ENCODE measurements around the gene OSBPL5. TPM values are rescaled to one million over a fixed set of nuclear protein-coding genes. Genes with fewer than 3 reads are reported as not detected.

Gene OSBPL5
- total RNA-seq, 1 donor from 2014 or later, result 115 TPM

DNA sequence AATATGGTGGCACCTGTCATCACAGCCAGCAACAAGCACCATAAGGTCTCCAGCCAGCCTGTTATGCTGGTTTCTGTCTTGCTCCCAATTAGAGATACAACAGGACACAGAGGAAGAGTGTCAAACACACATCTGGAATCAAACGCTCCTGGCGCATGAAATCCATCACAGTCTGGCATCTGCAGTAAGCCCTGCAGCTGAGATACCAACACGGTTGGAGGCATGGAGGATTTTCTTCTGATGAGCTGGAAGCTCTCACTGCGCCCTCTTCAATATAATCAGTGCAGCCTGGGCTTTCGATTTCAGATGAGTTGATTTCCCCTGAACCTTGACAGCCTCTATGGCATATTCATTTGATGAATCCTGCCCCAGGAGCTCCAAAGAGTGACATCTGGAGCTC, 80.1 kb downstream of the OSBPL5 start:
- no peaks in the 10 kb centered on the region for H3K36me3 Mint-ChIP-seq (ENCODE audit: unreplicated experiment)
- no peak overlapping the region for H3K4me3 Mint-ChIP-seq (ENCODE audit: unreplicated experiment)
- no peaks in the 10 kb centered on the region for H3K4me1 Mint-ChIP-seq (ENCODE audit: low read depth, unreplicated experiment)
- no peak for DNase-seq
- H3K27me3 Mint-ChIP-seq (ENCODE audit: unreplicated experiment), result peaks cover 14% of the 10 kb centered on the region
- no peak overlapping the region for H3K27ac Mint-ChIP-seq (ENCODE audit: unreplicated experiment)
- TF ChIP-seq, protein P1, sequence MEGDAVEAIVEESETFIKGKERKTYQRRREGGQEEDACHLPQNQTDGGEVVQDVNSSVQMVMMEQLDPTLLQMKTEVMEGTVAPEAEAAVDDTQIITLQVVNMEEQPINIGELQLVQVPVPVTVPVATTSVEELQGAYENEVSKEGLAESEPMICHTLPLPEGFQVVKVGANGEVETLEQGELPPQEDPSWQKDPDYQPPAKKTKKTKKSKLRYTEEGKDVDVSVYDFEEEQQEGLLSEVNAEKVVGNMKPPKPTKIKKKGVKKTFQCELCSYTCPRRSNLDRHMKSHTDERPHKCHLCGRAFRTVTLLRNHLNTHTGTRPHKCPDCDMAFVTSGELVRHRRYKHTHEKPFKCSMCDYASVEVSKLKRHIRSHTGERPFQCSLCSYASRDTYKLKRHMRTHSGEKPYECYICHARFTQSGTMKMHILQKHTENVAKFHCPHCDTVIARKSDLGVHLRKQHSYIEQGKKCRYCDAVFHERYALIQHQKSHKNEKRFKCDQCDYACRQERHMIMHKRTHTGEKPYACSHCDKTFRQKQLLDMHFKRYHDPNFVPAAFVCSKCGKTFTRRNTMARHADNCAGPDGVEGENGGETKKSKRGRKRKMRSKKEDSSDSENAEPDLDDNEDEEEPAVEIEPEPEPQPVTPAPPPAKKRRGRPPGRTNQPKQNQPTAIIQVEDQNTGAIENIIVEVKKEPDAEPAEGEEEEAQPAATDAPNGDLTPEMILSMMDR (IDR thresholded peaks at IDR 0.05; ENCODE audit: partially characterized antibody, unreplicated experiment), result no peak
- peaks cover 9% of the 10 kb centered on the region for H3K9me3 Mint-ChIP-seq (ENCODE audit: unreplicated experiment)

DNA sequence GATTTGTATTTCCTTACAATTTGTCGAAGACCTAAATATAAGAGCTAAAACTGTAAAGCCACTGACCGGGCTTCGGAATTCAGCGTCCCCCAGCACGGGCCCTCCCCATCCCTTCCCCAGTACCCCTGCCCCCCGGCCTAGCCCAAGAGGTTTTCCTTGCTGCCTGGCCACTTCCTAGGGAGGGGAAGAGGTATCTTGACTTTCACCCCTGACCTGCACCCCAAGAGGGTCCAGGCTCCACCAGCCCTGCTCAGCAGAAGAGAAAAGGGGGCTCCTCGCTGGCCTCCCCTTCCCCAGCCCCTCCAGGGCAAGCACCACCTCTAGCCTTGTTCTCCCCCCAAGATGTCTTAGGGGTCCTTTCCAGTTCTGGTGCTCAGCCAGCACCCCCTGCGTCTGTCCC, 81.8 kb downstream of the OSBPL5 start:
- Mint-ChIP-seq H3K27me3 (ENCODE audit: unreplicated experiment) (peaks cover 14% of the 10 kb centered on the region), H3K36me3 (ENCODE audit: unreplicated experiment) (no peaks in the 10 kb centered on the region), H3K9me3 (ENCODE audit: unreplicated experiment) (peaks cover 9% of the 10 kb centered on the region), H3K4me1 (ENCODE audit: low read depth, unreplicated experiment) (no peaks in the 10 kb centered on the region), H3K27ac (ENCODE audit: unreplicated experiment) (no peak overlapping the region), H3K4me3 (ENCODE audit: unreplicated experiment) (no peak overlapping the region)
- DNase-seq, result no peak
- TF ChIP-seq, protein P1 (IDR thresholded peaks at IDR 0.05; ENCODE audit: partially characterized antibody, unreplicated experiment), result no peak

DNA sequence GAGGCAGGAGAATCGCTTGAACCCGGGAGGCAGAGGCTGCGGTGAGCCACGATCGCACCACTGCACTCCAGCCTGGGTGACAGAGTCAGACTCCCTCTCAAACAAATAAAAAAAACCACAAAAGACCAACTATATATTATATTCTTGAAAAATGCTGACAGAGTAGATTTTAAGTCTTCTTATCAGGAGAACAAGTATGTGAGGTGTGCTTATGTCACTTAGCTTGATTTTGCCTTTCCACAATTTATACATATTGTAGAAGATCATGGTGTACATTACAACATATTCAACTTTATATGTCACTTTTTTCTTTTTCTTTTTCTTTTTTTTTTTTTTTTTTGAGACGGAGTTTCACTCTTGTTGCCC, 83.7 kb downstream of the OSBPL5 start:
- no peaks in the 10 kb centered on the region for H3K4me1 Mint-ChIP-seq (ENCODE audit: low read depth, unreplicated experiment)
- no peaks in the 10 kb centered on the region for H3K36me3 Mint-ChIP-seq (ENCODE audit: unreplicated experiment)
- H3K27me3 Mint-ChIP-seq (ENCODE audit: unreplicated experiment), result peaks cover 9% of the 10 kb centered on the region
- DNase-seq, result no peak
- TF ChIP-seq, protein P1 (IDR thresholded peaks at IDR 0.05; ENCODE audit: partially characterized antibody, unreplicated experiment), result no peak
- H3K4me3 Mint-ChIP-seq (ENCODE audit: unreplicated experiment), result no peak overlapping the region
- H3K27ac Mint-ChIP-seq (ENCODE audit: unreplicated experiment), result no peak overlapping the region
- H3K9me3 Mint-ChIP-seq (ENCODE audit: unreplicated experiment), result peaks cover 6% of the 10 kb centered on the region

DNA sequence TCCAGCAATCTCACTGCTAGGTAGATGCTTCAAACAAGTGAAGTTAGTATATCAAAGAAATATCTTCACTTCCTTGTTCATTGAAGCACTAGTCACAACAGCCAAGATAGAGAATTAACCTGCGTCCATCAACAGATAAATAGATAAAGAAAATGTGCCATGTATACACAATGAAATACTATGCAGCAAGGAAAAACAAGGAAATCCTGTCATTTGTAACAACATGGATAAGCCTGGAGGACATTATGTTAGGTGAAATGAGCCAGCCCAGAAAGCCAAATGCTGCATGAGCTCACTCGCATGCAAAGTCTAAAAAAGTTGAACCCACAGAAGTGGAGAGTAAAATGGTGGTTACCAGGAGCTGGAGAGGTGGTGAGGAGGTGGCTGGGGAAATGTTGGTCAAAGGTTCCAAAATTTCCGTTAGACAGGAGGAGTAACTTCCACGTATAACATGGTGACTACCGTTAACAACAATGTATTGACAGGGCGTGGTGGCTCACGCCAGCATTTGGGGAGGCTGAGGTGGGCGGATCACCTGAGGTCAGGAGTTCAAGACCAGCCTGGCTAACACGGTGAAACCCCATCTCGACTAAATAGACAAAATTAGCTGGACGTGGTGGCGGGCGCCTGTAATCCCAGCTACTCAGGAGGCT, 84.3 kb downstream of the OSBPL5 start:
- Mint-ChIP-seq H3K4me1 (ENCODE audit: low read depth, unreplicated experiment) (no peaks in the 10 kb centered on the region), H3K27ac (ENCODE audit: unreplicated experiment) (no peak overlapping the region), H3K36me3 (ENCODE audit: unreplicated experiment) (no peaks in the 10 kb centered on the region), H3K9me3 (ENCODE audit: unreplicated experiment) (peaks cover 5% of the 10 kb centered on the region), H3K27me3 (ENCODE audit: unreplicated experiment) (peaks cover 9% of the 10 kb centered on the region), H3K4me3 (ENCODE audit: unreplicated experiment) (no peak overlapping the region)
- no peak for DNase-seq
- TF ChIP-seq, protein P1 (IDR thresholded peaks at IDR 0.05; ENCODE audit: partially characterized antibody, unreplicated experiment), result no peak

DNA sequence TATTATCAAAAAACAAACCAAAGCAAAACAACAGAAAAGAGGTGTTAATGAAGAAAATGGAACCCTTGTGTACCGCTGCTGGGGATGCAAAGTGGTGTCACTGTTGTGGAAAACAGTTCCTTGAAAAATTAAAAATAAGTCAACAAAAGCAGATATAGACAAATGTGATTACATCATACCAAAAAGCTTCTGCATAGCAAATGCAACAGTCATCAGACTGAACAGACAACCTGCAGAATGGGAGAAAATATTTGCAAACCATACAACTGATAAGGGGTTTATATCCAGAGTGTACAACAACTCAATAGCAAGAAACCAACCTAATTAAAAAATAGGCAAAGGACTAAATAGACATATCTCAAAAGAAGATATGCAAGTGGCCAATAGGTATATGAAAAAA, 85.0 kb downstream of the OSBPL5 start:
- H3K36me3 Mint-ChIP-seq (ENCODE audit: unreplicated experiment), result no peaks in the 10 kb centered on the region
- no peak overlapping the region for H3K27ac Mint-ChIP-seq (ENCODE audit: unreplicated experiment)
- H3K27me3 Mint-ChIP-seq (ENCODE audit: unreplicated experiment), result peaks cover 8% of the 10 kb centered on the region

More for the DNA sequence above, 85.0 kb downstream of the OSBPL5 start:
- TF ChIP-seq, protein P1 (IDR thresholded peaks at IDR 0.05; ENCODE audit: partially characterized antibody, unreplicated experiment), result no peak
- H3K9me3 Mint-ChIP-seq (ENCODE audit: unreplicated experiment), result peaks cover 4% of the 10 kb centered on the region
- no peak overlapping the region for H3K4me3 Mint-ChIP-seq (ENCODE audit: unreplicated experiment)
- H3K4me1 Mint-ChIP-seq (ENCODE audit: low read depth, unreplicated experiment), result no peaks in the 10 kb centered on the region
- DNase-seq, result no peak
